CD4-positive, alpha-beta T cell treated with Interleukin-15 for 1 hour (primary cell): ENCODE data around the gene FAM131B.
A peak's percentile ranks its signal among the peaks of the same experiment; 100 is the strongest.
"Not testable (repeated sequence)": the region's sequence is repeated elsewhere in the genome, so short reads cannot be mapped to it uniquely, and the experiment has no call there.

Experiments used
- DNase-seq: peaks from one replicate; pipeline ENCODE4 v3.0.0-alpha.2; 2020

Gene FAM131B

GRCh38 chr7:143362131-143363015, at the start of gene FAM131B:
TSS of gene FAM131B (minus strand) at chr7:143362713. CDS start at chr7:143362603, 110 bp downstream.
- DNase-seq: no peak

- no peak for DNase-seq
Measured at GRCh38 chr7:143411976-143412708, 49.6 kb upstream of the FAM131B start.

- DNase-seq: no peak
Measured at GRCh38 chr7:143410521-143411004, 48.0 kb upstream of the FAM131B start.

- peak; percentile 63 for DNase-seq
Measured at GRCh38 chr7:143408686-143409561, 46.4 kb upstream of the FAM131B start, which contains the start of gene EPHA1. TSS of gene EPHA1 (minus strand) at chr7:143408856. CDS start at chr7:143408805, 51 bp downstream.

DNA sequence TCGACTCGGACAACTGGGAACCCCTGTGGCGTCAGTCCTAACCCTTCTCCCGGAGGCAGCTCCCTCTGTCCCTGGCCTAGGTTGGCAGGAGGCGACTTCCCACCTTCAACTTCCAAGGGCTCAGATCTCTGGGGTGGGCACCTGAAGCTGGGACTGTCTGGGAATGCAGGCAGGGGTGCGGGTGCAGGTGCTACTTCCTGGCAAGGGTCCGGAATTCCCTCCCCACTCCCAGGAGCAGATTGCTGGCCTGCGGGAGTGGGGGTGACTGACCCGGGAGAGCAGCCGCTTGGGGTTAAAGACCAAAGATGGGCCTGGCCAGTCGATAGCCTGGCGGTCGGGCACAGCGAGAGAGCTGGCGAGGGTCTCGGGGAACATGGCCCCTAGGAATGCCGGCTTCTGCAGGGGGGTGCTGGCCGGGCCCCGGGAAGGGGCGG, 45.8 kb upstream of the FAM131B start:
- DNase-seq: no peak

- peak; percentile 43 for DNase-seq
Measured at GRCh38 chr7:143407287-143408251, 45.1 kb upstream of the FAM131B start.

GRCh38 chr7:143406002-143406357, 43.5 kb upstream of the FAM131B start:
- no peak for DNase-seq

DNA sequence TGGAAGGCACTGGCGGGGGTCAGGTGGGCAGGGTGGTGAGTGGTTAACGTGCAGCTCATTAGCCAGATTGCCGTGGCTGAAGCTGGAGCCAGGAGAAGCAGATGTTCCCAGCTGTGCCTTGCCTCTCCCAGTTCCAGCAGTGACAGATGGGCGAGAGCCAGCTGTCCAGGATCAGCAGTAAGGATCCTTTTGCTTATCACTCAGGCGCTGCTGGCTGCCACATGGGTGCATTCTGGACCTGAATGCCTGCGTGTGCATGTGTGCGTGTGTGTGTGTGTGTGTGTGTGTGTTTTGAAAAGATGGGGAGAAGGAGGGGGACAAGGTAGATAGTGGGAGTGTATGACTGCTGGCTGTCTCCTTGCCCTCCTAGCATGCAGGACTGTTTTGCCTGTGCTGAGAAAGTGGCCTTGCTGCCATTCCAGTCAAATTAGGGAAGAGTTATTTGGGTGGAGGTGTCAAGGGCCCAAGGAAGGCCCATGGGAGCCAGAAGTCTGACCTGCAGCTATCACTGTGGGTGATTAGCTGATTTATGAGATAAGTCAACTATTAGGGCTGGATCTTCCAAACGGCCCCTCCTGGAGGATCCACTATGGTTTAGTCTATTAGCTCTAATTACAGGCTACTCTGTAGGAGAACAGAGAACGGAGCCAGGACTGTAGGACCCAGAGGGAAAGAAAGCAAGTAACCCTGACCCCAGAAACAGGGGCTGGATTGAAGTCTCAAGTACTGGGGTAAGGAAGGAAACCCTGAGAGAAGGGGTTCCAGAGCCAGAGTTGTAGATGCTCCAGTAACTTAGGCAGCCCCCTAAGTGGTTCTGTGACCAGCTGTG, 42.9 kb upstream of the FAM131B start:
- no peak for DNase-seq

DNA sequence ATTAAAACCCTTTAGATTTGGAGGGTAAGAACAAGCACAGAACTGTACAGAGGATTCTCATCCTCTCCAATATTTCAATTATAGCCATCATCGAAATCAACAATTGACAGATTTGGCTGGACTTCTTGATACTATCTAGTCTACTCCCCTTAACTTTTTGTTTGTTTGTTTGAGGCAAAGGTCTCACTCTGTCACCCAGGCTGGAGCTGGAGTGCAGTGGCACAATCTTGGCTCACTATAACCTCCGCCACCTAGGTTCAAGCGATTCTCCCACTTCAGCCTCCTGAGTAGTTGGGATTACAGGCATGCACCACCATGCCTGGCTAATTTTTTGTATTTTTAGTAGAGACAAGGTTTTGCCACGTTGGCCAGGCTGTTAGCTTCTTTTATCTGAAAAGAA, 39.7 kb upstream of the FAM131B start:
- not testable (repeated sequence) for DNase-seq

DNA sequence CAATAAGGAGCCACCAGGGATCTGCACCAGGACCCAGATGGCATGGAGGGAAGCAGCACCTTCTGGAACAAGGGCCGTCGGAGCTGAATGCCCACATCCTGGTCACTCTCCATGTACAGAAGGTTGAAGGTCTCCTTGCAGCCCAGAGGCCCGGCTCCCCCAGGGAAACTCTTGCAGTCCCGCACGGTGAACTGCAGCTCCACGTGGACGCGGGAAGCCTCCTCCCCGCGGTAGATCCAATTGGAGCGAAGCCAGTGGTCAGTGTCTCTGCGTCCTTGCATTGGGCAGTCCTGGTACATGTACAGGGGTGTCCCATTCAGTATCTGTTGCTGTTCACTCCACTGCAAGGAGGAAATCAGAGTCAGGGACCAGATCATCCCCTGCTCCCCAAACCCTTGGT, 38.8 kb upstream of the FAM131B start:
- no peak for DNase-seq

DNA sequence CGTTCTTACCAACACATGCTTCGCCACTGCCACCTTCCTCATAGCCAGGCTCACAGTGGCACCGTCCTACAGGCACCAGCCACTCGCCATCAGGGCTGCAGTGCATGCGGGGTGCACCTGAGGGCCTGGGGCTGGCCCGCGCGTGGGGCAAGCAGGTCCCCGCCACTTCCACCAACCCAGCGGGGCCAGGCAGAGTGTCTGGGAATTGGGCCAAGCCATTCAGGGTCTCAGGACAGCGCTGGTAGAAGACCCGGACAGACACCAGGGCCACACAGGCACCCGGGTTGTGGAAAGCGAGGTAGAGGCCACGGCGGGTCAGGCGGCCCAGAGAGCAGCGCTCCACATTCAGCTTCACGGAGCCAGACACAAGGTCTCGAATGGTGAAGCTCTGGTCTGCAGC, 37.1 kb upstream of the FAM131B start:
- DNase-seq: no peak

GRCh38 chr7:143399151-143399550, 36.6 kb upstream of the FAM131B start:
- no peak for DNase-seq

GRCh38 chr7:143398616-143399015, 36.1 kb upstream of the FAM131B start:
- no peak for DNase-seq

DNA sequence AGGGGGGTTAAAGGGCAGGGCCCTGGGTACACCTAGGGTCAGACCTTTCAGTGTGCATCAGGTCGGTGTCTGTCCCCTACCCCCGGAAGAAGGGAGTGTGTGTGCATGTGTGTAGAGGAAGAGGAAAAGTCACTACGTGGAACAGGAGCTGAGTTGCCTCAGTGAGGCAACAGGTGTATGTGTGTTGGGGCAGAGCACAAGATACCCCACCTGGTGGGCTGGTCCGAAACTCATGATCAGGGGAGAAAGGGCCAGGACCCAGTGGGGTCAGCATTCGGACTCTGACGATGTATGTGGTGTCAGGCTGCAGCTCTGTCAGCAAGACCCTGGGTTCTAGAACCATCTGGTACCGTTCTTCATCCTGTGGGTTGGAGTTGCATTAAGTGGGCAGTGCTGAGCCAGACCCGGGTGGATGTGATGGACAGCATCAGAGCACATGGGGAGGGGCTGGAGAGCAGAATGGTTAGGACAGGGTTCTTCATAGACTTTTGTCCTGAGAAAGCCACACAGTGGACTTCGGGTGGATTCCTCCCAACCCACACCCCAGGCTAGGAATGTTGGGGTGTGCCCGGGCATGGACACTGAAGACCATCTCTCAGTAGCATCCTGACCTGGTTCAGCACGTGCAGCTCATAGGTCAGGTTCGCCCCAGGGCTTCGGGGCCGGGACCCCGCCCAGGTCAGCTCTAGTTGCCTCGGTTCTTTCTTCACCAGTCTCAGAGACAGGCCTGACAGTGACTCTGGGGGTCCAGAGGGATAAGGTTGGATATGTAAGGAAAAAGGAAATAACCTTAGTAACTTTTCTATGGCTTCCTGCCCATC, 35.4 kb upstream of the FAM131B start:
- DNase-seq: no peak

DNA sequence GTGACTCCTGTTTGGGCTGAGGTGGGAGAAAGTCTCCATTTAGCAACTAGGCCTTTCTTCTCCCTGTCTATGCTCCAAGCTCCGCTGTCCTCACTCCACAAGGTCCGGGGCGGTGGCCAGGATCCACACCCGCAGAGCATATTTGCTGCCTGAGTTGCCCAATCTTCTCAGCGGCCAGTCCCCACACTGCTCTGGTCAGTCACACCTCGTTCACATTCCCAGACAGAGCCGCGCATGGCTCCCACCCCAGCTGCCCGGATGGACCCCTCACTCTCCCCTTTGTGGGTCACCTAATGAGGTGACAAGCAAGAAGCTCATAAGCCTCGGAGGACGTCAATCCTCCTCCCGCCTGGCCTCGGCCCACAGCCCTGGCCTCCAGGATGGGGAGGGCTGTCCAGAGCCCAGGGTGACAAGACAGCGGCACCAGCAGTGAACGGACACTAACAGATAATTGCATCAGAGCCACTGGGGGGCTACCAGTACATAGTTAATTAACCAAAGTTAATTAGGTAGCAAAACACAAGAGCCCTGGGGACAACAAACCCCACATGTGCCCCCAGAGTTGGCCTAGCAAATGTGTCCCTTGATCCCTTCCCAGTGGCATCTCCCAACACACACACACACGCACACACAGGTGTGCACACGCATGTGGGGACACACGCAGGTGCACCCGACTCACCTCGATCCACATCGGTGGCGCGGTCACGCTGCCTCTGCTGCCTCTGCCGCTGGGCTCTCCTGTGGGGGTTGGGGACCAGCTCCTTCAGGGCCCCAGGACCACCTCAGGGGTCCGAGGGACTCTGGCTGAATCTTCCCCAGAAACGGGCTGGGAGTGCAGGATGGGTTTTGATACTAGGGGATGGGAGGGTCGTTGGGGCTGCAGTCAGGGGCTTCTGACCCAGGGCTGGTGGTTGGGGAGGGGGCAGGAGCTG, 34.4 kb upstream of the FAM131B start:
- DNase-seq: no peak

DNA sequence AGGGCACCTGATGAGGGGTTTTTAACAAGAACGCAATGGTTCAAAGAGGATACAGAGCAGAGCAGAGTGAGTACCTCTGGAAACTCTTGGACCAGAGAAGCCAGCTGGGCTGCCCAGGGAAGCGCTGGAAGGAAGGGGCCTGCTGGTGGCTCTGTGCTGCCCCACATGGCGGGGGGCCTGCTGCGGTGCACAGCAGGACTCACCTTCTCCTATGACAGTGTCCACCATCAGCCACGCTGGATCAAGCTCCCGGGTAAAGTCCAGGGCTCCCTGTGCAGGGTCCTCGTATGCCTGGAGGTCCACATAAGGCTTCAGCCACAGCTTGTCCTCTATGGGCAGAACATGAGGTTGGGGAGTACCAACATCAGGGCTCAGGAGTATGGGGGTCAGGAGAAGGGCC, 33.7 kb upstream of the FAM131B start:
- no peak for DNase-seq

- DNase-seq: no peak
Measured at GRCh38 chr7:143395187-143396149, 33.0 kb upstream of the FAM131B start.
